Esophagus muscularis mucosa (tissue), 3 donors: ENCODE measurements around the gene PLA2G4F.

Experiments used
- CTCF ChIP-seq, 3 experiments: fragments of 200-600 bp in 2 of 3; fragments of 450-650 bp in 1 of 3; sonication (generic) in 2 of 3; IDR thresholded peaks; one replicate each; pipeline ENCODE4 v1.5.1; 2017 to 2019; ENCODE audit warnings: antibody characterized with exemption in 3 of 3, mild to moderate bottlenecking in 2 of 3, moderate library complexity in 1 of 3
- EP300 ChIP-seq: sonication (generic); formaldehyde crosslinking; IDR thresholded peaks from one replicate; pipeline ENCODE4 v1.6.1; 2017; ENCODE audit warnings: antibody characterized with exemption

DNA sequence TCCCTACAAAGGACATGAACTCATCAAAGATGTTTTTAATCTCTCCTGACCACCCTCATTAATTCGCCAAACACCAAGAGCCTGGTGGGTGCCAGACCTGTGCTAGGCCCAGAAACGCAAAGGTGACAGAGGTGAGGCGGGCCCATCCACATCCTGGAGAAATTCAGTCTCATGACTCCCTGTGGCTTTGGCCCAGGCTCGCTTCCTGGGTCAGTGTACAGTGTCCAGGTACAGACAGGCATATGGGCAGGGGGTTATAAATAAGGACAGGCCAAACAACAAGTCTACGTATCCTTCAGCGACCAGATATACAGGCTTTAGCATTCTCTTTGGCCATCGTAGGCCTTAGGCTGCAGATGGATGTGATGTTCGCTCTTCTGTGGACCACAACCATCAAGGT, 945 bp upstream of the PLA2G4F start:
- TF ChIP-seq CTCF (IDR thresholded peaks at IDR 0.05): no peak
- TF ChIP-seq EP300: no peak
